SK-N-SH treated with all-trans-retinoic acid at 6 μM for 48 hours (cell line): Measurements from ENCODE around the gene POLD2.

Source experiments
- BACH2 ChIP-seq: fragments of 250-450 bp; sonication (Bioruptor Pico); IDR thresholded peaks from 2 replicates; pipeline ENCODE4 v1.9.0; 2021; ENCODE audit warnings: mild to moderate bottlenecking, borderline replicate concordance
- GLIS3 ChIP-seq: fragments of 250-450 bp; sonication (Bioruptor Pico); IDR thresholded peaks from 2 replicates; pipeline ENCODE4 v1.5.0; 2020; ENCODE audit warnings: mild to moderate bottlenecking, moderate library complexity
- PATZ1 ChIP-seq: fragments of 250-450 bp; sonication (Bioruptor Pico); IDR thresholded peaks from 2 replicates; pipeline ENCODE4 v1.8.0; 2020; ENCODE audit warnings: mild to moderate bottlenecking, moderate library complexity, borderline replicate concordance
- POU6F1 ChIP-seq: fragments of 250-450 bp; sonication (Bioruptor Pico); IDR thresholded peaks from 2 replicates; pipeline ENCODE4 v1.8.0; 2021; ENCODE audit warnings: low read depth, mild to moderate bottlenecking, moderate library complexity, borderline replicate concordance

GRCh38 chr7:44102846-44103565 is 20.3 kb downstream of the POLD2 start:
- TF ChIP-seq GLIS3 = no peak
- TF ChIP-seq PATZ1 (CRISPR knock-in tag) = no peak
- TF ChIP-seq BACH2 (CRISPR knock-in tag) = no peak
- no peak for TF ChIP-seq POU6F1 (CRISPR knock-in tag)
